Measurements from ENCODE around the gene MGME1. TPM values are rescaled to one million over a fixed set of nuclear protein-coding genes. Genes with fewer than 3 reads are reported as not detected.

MGME1 gene
- total and polyA plus RNA-seq, 9 of the 15 experiments (the other 6 are each of a cell fraction or from before 2014, with no cell fraction given): 13.4 to 45.1 (median 30.6) TPM

GRCh38 chr20:17925141-17925939 is 43.5 kb upstream of the MGME1 start (continued):
- TF ChIP-seq KDM5B (IDR thresholded peaks at IDR 0.05; ENCODE audit: insufficient replicate concordance, low read depth, low read length) (no peak), ZNF124 (CRISPR knock-in tag; IDR thresholded peaks at IDR 0.05) (no peak), HNRNPH1 (optimal IDR thresholded peaks at IDR 0.05; ENCODE audit: low read depth, low read length) (no peak), MTA1 (IDR thresholded peaks at IDR 0.05; ENCODE audit: borderline replicate concordance) (peak; percentile 91), SREBF1 (IDR thresholded peaks at IDR 0.05; ENCODE audit: borderline replicate concordance, low read depth, low read length) (no peak), PHB (CRISPR knock-in tag; IDR thresholded peaks at IDR 0.05) (no peak), KLF13 (tag; IDR thresholded peaks at IDR 0.05; ENCODE audit: borderline replicate concordance, low read depth) (no peak), ZNF280B (CRISPR knock-in tag; IDR thresholded peaks at IDR 0.05) (no peak), HINFP (tag; conservative IDR thresholded peaks at IDR 0.05; ENCODE audit: low read depth) (no peak), POLR3G (IDR thresholded peaks at IDR 0.05; ENCODE audit: extremely low read depth, insufficient read length, insufficient replicate concordance) (no peak), NR2C2 (CRISPR knock-in tag; IDR thresholded peaks at IDR 0.05) (no peak), NR2C2 (tag; IDR thresholded peaks at IDR 0.05) (no peak), LARP7 (IDR thresholded peaks at IDR 0.05) (no peak), RBM34 (IDR thresholded peaks at IDR 0.05; ENCODE audit: borderline replicate concordance, insufficient read depth, low read length) (no peak), COPS2 (conservative IDR thresholded peaks at IDR 0.05) (no peak), THRB (CRISPR knock-in tag; conservative IDR thresholded peaks at IDR 0.05) (no peak), WHSC1 (IDR thresholded peaks at IDR 0.05; ENCODE audit: low read length) (no peak), ZNF449 (CRISPR knock-in tag; IDR thresholded peaks at IDR 0.05) (no peak), PML (IDR thresholded peaks at IDR 0.05; ENCODE audit: low read length) (peak; percentile 71), CTBP1 (IDR thresholded peaks at IDR 0.05; ENCODE audit: borderline replicate concordance) (peak; percentile 90), ZNF707 (CRISPR knock-in tag; conservative IDR thresholded peaks at IDR 0.05) (no peak), PURB (CRISPR knock-in tag; IDR thresholded peaks at IDR 0.05; ENCODE audit: low read depth) (no peak), ZFP1 (CRISPR knock-in tag; IDR thresholded peaks at IDR 0.05) (no peak), ETV5 (CRISPR knock-in tag; IDR thresholded peaks at IDR 0.05; ENCODE audit: low read depth) (no peak)
